GM20431 (cell line): ENCODE measurements around the gene MACROD2.
"Not testable (repeated sequence)": the region's sequence is repeated elsewhere in the genome, so short reads cannot be mapped to it uniquely, and the experiment has no call there.

Experiments
- in situ Hi-C: fragments of 300-500 bp; cut with MseI, MboI; formaldehyde crosslinking; loops from one replicate; pipeline ENCODE4 v1.15.0; 2020; ENCODE audit warnings: low sequenced_read_pairs; ENCODE audit not compliant: unreplicated experiment

The MACROD2 gene

DNA sequence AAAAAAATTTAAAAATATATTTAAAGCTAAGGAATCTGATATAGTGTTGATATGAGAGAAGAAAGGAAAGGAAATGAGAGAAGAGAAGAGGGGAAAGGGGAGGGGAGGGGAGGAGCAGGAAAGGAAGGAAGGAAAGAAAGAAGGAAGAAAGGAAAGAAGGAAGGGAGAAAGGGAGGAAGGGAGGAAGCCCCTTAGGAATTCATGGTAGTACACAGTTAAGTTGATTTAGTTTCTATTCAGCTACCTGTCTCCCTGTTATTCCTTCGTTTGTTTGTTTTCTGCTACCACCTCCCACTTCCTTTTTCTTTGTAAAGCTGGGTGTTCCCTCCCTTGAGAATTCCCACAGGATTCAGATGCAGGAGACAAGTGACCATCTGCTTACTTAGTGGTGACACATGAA, 1367.5 kb downstream of the MACROD2 start:
- in situ Hi-C loops, result no loop called here

DNA sequence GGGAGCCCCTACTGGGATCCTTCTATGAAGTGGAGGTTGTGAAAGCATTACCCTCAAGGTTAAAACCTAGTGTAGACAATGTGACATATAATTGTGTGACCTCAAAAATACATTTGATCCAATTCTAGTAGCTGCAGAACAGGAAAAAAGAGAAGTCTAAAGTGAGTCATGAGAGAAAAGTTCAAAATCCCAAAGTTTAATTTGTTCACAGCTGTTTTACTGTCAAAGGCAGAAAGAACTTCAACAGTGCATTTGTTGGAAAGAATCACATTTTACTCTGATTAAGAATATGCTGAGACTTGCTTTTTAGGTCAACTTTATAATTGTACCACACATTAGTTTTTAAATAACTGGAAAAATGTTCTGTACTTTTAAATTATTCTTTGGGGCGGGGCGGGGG, 1369.5 kb downstream of the MACROD2 start:
- in situ Hi-C loops, result no loop called here

DNA sequence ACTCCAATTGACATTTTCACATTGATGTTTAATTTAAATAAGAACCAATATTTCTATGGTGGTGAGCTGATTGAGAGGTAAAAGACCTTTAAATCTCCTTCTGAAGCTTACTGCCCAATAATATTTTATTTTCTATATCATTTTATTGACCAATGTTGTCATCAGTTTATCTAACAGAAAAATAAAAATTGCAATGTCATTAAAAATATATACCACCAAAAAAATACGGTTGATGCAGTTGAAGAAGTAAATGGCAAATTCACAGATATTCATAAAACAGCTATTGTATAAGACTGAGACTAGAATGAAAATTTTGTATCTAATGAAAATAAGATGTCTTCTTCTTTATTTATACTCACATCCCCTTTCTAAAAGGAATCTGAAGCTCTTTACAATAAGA, 1375.1 kb downstream of the MACROD2 start:
- in situ Hi-C loops, result no loop called here

DNA sequence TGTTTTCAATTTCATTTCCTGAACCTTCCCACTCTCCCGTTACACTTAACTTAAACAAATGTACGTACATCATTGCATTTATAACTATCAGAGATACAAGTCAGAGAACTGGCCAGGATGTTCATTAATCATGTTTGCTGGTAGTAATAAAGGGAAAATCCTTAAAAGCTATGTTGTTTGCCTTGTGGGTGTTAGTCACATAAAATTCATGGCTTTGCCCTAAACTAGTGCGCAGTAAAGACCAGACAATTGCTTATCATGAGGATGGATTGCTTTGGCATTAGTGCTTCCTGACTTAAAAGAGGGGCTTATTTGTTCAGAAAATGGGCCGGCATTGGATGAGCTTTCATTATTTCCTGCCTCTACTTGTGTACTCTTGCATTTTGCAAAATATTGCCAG, 1379.4 kb downstream of the MACROD2 start:
- in situ Hi-C loops, result no loop called here

DNA sequence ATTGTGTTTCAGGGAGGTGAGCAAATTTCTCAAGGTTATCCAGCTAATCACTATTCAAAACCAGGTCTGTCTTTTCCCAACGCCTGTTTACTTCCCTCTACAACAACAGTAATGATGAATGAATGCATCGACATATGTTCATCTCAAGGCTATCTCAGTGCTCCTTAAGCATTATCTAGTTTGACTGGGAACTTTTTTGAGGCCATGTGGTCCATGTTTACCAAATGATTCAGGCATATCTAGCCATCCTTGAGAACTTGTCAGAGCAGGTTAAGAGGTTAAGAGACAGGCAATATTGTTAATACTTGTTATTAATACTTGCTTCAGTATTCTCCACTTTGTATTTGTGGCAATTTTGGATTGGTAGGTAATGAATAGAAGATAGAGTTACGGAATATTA, 1380.5 kb downstream of the MACROD2 start:
- in situ Hi-C loops, result no loop called here

DNA sequence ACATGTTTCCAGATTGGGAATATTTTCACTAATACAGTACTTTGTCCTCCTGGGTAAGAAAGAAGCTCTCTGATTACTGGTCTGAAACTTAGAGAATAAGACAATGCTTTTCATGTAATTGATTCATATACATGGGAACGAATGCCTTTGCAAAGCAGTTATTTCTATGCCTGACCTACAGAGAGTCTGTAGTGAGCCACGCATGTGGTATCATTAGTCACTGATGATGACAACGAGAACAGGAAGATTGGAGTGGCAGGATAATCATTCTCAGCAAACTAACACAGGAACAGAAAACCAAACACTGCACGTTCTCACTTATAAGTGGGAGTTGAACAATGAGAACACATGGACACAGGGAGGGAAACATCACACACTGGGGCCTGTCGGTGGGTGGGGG, 1382.3 kb downstream of the MACROD2 start:
- in situ Hi-C loops, result not testable (repeated sequence)

DNA sequence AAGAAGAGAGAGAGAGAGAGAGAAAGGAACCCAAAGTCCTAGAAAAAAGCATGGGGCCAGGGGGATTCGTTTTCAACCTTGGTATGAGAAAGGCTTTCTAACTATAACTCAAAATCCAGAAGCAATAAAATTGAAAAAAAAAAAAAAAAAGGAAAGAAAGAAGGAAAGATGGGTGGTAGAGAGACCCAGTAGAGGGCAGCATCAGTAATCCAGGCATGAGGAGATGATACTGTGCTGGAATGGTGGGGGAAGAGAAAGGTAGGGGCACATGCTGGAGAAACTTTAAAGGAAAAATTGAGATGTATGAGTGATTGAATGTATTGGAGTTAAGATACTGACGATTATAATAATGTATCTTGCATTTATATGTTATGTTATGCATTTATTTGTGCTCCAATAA, 1382.8 kb downstream of the MACROD2 start:
- in situ Hi-C loops, result no loop called here

DNA sequence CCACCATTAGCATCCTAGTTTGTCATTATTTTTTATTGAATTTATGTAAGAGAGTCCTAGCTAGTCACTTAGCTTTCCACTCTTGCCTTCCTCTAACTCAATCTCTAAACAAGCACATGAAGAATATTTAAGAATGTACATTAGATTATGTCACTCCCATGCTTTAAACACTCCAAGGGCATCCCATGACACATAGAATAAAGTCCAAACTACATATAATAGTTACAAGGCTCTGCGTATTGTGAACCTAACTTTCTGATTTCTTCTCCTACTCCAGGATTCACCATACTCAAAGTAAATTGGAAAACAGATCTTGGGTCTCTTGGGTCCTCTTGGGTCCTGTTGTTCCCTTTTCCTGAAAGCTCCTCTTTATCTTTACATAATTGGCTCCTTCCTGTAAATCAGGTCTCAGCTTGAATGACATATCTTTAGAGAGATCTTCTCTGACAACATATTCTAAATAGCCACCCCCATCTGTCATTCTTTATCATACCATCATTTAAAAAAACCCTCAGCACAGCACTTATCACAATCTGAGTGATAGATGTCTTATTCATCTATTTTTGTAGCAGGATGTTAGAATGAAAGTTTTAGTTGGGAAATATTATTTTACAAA, 1384.5 kb downstream of the MACROD2 start:
- in situ Hi-C loops, result no loop called here

DNA sequence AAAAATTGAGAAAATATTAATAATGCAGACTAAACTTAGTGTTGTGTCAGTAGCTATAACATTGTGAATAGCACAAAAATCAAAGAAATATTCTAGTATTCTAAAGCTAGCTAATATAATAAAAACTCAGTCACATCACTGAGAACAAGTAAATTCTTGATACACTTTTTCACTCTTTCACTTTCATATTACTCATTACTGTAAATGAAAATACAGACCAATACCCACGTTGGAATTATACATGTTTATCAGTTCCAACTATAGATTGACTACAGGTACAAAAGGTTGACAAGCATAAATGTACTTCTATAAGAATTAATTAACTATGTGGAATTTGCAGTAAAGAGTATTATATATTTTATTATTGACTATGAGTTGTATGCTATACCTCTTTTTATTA, 1385.5 kb downstream of the MACROD2 start:
- in situ Hi-C loops, result no loop called here

DNA sequence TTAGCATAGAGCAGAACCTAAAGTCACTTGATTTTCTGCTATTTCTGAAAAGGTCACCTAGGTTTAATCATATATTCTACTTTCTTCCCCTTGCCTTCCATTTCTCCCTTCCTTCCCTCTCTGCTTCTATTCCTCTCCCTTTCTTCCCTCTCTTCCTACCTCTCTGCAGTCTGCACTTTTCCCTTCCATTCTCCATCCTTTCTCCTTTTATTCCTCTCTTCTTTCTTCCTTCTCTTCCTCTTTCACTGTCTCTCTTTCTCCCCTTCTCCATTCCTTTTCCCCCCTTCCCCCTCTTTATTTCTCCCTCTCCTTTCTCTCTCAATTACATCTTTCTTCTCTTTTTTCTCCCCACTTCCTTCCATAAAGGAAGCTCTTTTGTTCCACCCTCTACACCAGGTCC, 1391.9 kb downstream of the MACROD2 start:
- in situ Hi-C loops, result no loop called here

DNA sequence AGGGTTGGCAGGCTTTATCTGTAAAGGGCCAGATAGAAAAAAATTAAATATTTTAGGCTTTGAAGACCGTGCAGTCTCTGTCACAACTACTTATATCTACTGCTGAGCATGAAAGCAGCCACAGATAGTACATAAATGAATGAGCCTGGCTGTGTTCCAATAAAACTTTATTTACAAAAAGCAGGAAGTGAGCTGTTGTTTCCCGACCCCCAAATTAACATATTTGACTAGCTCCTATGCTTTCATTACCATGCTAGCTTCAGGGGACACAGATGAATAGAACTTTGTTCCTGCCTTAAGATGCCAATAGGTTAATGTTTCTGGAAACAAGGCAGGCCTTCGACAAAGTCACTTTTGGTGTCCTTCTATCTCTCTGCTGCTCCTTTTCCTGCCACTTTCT, 1400.1 kb downstream of the MACROD2 start:
- in situ Hi-C loops, result no loop called here

DNA sequence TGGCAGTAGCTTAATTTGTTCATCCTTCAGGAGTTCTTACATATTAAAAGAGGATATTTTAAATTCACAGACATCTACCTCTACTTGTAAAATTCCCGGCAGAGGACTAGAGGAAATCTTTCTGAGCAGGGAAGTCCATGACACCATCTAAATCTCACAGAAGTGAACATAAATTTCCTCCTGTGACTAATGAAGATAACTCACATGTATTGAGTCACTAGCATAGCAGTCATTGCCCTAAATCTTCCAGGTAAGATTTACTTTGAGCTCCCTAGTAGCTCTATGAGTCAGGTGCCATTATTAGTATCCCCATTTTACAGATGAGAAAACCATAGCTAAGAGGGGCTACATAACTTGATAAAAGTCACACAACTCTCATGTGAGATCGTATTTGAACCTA, 1400.7 kb downstream of the MACROD2 start:
- in situ Hi-C loops, result no loop called here

DNA sequence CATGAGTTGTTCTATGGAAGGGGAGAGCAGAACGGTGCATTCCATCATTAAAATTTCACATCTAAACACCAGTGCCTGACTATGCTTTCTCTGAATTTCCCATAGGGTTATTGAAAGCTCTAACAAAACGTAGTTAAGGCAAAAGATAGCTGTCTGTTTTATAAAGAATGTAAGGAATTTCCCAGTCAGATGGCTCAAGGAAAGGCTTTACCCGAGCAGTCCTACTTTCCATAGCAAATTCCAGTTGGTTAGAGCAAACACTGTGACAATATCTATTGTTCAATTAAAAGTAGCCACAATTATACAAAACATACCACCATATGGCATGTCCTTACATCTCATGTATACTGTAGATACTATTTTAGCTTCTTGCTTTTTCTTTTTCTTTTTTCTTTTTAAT, 1401.6 kb downstream of the MACROD2 start:
- in situ Hi-C loops, result no loop called here

DNA sequence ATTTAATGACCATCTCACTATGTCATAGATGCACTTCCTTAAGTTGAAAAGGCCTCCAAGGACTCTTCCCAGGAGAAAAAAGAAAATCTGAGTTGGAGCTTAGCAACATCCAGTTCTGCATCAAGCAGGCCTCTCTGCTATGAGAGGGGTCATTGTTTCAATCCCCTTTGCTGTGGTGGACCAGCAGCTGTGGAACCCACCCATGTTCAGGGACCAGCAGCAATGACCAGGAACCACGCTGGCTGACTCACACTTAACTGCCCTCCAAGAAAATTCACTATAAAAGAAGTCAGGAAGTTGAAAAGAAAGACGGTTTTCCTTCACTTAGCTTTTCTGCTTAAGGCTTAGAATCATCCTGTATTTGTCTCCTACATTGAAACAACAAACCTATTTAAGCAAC, 1404.5 kb downstream of the MACROD2 start:
- in situ Hi-C loops, result no loop called here

DNA sequence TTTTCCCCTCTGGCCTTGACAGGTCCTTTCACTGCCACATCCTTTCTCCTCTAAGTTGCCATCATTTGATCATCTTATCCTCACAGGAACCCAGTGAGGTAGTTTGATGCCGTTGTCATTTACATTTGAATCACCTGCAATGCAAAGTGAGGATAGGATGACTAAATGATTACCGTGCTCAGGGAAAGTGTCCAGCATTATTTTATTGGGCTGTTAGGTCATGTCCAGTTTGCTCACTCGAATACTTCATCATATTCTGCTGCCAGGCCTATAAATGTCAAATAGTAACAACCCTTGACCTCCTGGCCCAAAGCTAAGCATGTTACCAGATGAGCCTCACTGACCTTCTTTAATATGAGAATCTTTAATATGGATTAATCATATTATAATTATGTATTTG, 1410.8 kb downstream of the MACROD2 start:
- in situ Hi-C loops, result no loop called here

DNA sequence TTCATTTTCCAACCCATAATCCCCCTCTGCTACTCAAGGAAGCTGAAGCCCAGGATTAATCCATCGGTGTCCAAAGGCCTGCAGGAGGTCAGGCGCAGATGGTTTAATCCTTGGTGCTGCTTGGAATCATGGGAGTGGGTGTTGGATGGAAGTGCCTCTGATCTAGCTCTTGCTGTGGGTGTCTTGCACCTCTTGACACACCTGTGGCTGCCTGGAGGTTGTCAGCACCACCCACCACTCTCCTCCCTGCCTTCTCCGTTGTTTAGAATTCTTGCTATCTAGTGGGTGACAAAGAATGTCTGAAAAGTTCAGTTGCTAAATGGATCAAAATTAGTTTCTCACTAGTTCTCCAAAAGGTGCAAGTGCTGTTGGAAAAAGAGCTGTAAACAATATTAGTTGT, 1416.5 kb downstream of the MACROD2 start:
- in situ Hi-C loops, result no loop called here

DNA sequence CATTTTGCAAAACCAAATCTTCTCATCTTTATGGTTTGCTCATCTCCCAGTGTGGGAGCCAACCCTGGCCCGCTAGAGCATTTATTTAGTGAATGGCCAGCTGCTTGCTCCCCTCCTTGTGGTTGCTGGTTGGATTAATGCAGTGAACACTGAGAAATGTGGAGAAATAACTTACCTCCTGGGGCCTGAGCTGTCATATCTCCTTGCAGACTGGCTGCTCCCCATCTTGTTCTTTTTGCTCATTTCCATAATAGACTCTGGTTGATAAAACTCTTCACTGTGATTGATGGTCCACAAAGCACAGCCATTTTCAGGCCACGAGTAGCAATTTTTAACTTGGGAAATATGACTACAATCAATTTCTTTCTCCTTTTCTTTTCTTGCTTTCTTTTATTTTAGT, 1420.6 kb downstream of the MACROD2 start:
- in situ Hi-C loops, result no loop called here

DNA sequence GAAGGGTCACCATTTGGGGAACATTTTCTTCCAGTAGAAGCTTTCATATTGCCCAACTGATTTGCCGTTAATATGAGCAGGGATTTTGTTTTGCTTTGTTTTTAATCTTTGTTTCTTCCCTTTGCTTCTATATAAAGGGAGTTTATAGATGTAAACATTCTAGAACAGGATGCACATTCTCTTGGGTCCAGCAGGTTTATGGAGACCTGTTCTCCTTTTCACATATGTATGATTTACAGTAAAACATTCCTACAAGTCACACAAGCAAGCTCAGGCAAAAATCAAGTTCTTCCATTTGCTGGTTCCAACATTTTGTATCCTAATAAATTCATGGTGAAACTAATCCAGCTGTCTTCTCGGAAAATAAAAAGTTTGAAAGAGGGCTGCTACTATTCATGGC, 1424.5 kb downstream of the MACROD2 start:
- in situ Hi-C loops, result no loop called here

DNA sequence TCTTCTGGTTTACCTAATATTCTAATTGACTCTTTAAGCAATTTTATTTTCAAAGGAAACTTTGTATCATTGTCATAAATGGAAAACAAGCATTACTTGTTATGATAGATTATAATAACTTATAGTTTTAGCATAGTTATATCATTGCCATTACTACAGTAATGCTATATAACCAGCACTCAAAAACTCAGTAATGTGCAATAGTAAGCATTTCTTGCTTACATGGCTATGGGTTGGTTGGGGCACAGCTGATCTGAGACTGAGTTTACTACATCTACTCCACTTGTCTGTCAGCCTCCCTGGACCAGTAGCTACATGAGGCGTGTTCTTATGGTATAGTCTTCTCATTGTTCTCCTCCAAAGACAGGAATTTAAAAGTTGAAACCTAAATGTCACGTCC, 1427.7 kb downstream of the MACROD2 start:
- in situ Hi-C loops, result no loop called here

DNA sequence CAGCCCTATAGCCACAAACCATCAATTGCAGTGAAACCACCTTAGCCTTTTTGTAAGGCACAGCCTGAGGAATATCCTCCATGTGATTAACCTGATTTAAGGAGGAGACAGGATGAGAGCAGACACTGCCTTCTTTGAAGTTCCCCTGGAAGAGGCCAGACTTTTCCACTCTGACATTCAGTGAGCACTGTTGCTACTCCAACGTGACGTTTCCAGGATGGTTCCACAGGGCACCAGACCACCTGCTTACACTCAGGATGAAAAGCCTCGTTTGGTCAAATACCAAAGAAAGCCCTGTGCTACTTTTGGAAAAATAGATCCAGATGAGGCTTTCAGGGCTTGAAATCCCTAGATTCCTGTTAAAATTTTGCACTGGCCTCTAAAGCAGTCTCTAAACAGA, 1444.2 kb downstream of the MACROD2 start:
- in situ Hi-C loops, result no loop called here

DNA sequence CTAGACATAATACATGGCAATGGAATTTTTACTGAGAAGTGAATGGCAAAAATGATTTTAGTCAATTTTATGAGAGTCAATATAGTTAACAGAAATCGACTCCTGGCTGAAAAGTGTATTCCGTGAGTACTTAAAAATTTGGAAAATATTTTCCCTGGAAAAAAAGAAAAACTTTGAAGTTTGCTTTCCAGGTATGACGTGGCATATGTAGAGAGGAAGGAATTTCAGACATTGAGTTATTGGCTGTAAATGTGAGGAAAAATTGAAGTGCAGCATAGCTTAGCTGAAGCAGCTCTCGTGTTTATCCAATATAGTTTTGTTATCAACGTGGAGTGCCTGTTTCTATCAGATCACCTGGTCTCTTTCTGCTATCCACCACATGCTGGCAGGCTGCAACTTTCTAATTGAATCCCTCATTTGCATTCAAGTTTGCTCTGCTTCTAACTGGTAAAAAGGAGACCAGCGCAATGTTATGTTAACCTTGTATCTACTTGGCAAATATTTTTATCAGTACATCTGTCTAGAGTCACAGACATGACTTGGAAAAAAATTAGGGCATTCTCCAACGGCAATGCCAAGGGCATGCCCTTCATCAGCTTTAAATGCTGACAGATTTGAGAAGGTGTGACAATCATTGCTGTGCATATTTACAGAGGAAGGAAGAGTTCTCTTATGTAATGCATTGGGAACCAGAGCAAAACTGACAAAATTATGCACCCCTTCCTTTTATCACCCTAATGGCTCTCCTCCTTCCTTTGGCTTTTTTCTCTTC, 1444.9 kb downstream of the MACROD2 start:
- in situ Hi-C loops, result no loop called here
